GM12892 (cell line): Measurements from ENCODE around the gene LIPG.
"Not testable (repeated sequence)": the region's sequence is repeated elsewhere in the genome, so short reads cannot be mapped to it uniquely, and the experiment has no call there.

Experiments
- POLR2A ChIP-seq: IDR thresholded peaks from 2 replicates; pipeline ENCODE4 v1.6.1; 2011; ENCODE audit warnings: low read depth, low read length, control low read depth
- TAF1 ChIP-seq: IDR thresholded peaks from 2 replicates; pipeline ENCODE4 v1.6.1; 2011; ENCODE audit warnings: low read depth, mild to moderate bottlenecking, control low read depth, low read length, borderline replicate concordance

GRCh38 chr18:49579041-49579440 lies 17.2 kb downstream of the LIPG start:
- TF ChIP-seq POLR2A, TAF1: not testable (repeated sequence)
